Muscle layer of colon (tissue), 2 donors: Measurements from ENCODE around the gene TMEM266.

Experiments
- H3K27ac ChIP-seq: one replicate; pipeline ENCODE4 v1.7.0; 2013; ENCODE audit warnings: low read depth, mild to moderate bottlenecking, low read length, moderate library complexity
- H3K27me3 ChIP-seq, 2 donors: one replicate each; pipeline ENCODE4 v1.7.0; 2013; ENCODE audit warnings: low read length in 2 of 2, mild to moderate bottlenecking in 2 of 2; ENCODE audit not compliant: insufficient read depth in 2 of 2, control insufficient read depth in 1 of 2
- H3K36me3 ChIP-seq: one replicate; pipeline ENCODE4 v1.7.0; 2013; ENCODE audit warnings: mild to moderate bottlenecking, low read length; ENCODE audit not compliant: insufficient read depth
- H3K4me1 ChIP-seq: one replicate; pipeline ENCODE4 v1.7.0; 2013; ENCODE audit warnings: mild to moderate bottlenecking, low read length; ENCODE audit not compliant: insufficient read depth
- H3K4me3 ChIP-seq, 2 donors: one replicate each; pipeline ENCODE4 v1.7.0; 2013; ENCODE audit warnings: low read length in 2 of 2, low read depth in 1 of 2, mild to moderate bottlenecking in 1 of 2, moderate library complexity in 1 of 2
- H3K9ac ChIP-seq: one replicate; pipeline ENCODE4 v1.7.0; 2013; ENCODE audit warnings: low read length
- H3K9me3 ChIP-seq: one replicate; pipeline ENCODE4 v1.7.0; 2013; ENCODE audit warnings: mild to moderate bottlenecking, low read length
- donor health status: abdominal sarcoma.
- donor health status: Adenocarcinoma of cecum.

TMEM266 gene

DNA sequence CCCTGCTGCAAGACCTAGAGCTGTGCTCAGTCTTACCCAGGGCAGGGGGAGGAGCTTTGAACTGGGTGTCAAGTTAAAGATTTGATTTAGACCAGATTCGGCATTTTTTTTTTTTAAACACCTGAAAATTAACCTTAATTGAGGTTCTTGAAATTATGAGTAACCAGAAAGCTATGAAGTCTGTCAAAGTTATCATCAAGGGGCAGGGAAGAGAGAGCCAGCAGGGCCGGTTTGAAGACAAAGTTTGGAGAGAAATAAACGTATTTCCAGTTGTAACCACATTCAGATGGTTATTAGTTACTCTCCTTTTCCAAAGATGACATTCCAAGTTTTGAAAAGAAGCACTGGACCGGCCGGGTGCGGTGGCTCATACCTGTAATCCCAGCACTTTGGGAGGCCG is 12.0 kb downstream of the TMEM266 start:
- no peaks in the 10 kb centered on the region for H3K36me3 ChIP-seq
- no peak overlapping the region for H3K4me3 ChIP-seq
- no peaks in the 10 kb centered on the region for H3K9me3 ChIP-seq
- H3K9ac ChIP-seq = no peak overlapping the region
- no peaks in the 10 kb centered on the region for H3K4me1 ChIP-seq
- no peak overlapping the region for H3K27ac ChIP-seq
- H3K27me3 ChIP-seq = no peaks in the 10 kb centered on the region

- Histone ChIP-seq H3K4me1 (no peaks in the 10 kb centered on the region), H3K27me3 (no peaks in the 10 kb centered on the region), H3K9me3 (no peaks in the 10 kb centered on the region), H3K9ac (no peak overlapping the region), H3K27ac (no peak overlapping the region), H3K36me3 (no peaks in the 10 kb centered on the region), H3K4me3 (no peak overlapping the region)
Measured at GRCh38 chr15:76073554-76073953, 13.8 kb downstream of the TMEM266 start.

DNA sequence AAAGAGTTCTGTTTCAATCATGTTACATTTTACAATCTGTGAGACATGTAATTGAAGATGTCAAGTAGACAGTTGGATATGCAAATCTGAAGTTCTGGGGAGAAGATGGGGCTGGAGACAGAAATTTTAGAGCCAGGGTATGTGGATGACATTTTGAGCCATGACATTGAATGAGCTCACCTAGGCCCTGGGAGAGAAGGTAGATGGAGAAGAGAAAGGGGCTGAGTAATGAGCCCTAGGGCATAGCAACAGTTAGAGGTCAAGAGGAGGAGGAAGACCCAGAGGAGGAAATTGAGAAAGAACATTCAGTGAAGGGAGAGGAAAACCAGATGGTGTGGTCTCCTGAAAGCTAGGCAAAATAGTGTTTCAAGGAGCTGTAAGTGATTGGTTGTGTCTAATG is 15.3 kb downstream of the TMEM266 start:
- no peak overlapping the region for H3K4me3 ChIP-seq
- no peaks in the 10 kb centered on the region for H3K36me3 ChIP-seq

DNA sequence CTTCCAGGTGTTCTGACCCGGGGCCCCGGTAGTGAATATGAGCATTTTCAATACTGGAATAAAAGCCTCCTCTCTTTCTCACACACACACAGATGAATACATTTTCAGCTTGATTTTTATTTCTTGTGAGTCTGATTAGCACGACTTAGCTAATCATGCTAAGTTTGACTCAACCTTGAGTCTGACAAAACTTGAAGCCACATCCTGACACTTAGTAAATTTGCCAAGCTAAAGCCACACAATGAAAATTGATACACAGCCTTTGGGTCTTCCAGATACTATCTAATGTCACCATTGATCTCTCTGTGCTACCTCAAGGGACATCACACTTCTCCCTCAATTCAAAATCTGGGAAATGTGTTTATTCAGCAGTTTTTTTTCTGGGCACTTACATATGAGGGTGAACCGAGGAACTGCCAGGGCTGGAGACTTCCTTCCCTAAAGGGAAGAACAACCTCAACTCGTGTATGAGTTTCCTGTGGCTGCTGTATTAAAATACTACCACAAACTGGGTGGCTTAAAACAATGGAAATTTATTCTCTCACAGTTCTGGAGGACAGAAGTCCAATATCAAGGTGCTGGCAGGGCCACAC is 18.6 kb downstream of the TMEM266 start:
- no peaks in the 10 kb centered on the region for H3K27me3 ChIP-seq
- H3K27ac ChIP-seq = no peak overlapping the region
- no peak overlapping the region for H3K9ac ChIP-seq
- no peak overlapping the region for H3K4me3 ChIP-seq
- no peaks in the 10 kb centered on the region for H3K4me1 ChIP-seq
- H3K36me3 ChIP-seq = no peaks in the 10 kb centered on the region
- no peaks in the 10 kb centered on the region for H3K9me3 ChIP-seq

More for the DNA sequence above, 15.3 kb downstream of the TMEM266 start:
- H3K27me3 ChIP-seq = no peaks in the 10 kb centered on the region
- no peaks in the 10 kb centered on the region for H3K4me1 ChIP-seq
- H3K9me3 ChIP-seq = no peaks in the 10 kb centered on the region
- H3K9ac ChIP-seq = no peak overlapping the region
- H3K27ac ChIP-seq = no peak overlapping the region

DNA sequence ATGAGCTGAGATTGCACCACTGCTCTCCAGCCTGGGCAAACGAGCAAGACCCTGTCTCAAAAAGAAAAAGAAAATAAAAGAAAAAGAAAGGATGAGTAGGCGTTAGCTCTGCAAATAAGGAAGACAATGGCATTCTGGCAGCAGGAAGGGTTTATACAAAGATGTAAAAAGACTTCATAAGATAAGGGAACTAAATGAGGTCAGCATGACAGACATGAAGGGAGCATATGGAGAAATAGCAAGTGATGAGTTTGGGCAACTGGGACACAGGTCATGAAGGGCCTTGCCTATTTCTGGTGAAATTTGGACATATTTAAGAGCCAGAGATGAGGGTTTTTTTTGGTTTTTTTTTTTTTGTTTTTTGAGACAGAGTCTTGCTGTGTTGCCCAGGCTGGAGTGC is 24.5 kb downstream of the TMEM266 start:
- Histone ChIP-seq H3K9me3 (no peaks in the 10 kb centered on the region), H3K27ac (no peak overlapping the region), H3K27me3 (no peaks in the 10 kb centered on the region), H3K9ac (no peak overlapping the region), H3K36me3 (no peaks in the 10 kb centered on the region), H3K4me3 (no peak overlapping the region), H3K4me1 (no peaks in the 10 kb centered on the region)

GRCh38 chr15:76098685-76099084 is 38.9 kb downstream of the TMEM266 start:
- no peaks in the 10 kb centered on the region for H3K27me3 ChIP-seq
- no peaks in the 10 kb centered on the region for H3K36me3 ChIP-seq
- H3K9me3 ChIP-seq = no peaks in the 10 kb centered on the region
- no peak overlapping the region for H3K4me3 ChIP-seq
- no peak overlapping the region for H3K9ac ChIP-seq
- H3K27ac ChIP-seq = no peak overlapping the region
- no peaks in the 10 kb centered on the region for H3K4me1 ChIP-seq

DNA sequence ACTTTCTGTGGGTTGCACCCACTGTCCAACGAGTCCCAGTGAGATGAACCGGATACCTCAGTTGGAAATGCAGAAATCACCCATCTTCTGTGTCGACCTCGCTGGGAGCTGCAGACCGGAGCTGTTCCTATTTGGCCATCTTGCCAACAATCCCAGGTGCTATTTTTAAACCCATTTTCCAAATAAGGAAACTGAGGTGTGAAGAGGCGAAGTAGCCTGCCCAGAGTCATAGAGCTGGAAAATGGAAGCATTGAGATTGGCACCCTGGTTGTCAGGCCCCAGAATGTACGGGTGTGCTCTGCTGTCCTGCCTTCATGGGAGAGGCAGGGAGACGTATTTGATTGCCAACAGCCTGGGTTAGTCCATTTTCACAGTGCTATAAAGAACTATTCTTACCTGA is 39.6 kb downstream of the TMEM266 start:
- Histone ChIP-seq H3K9ac (no peak overlapping the region), H3K4me1 (no peaks in the 10 kb centered on the region), H3K36me3 (no peaks in the 10 kb centered on the region), H3K9me3 (no peaks in the 10 kb centered on the region), H3K27ac (no peak overlapping the region), H3K27me3 (no peaks in the 10 kb centered on the region), H3K4me3 (no peak overlapping the region)

GRCh38 chr15:76100361-76100760 is 40.6 kb downstream of the TMEM266 start:
- H3K4me3 ChIP-seq = no peak overlapping the region
- no peaks in the 10 kb centered on the region for H3K9me3 ChIP-seq
- no peaks in the 10 kb centered on the region for H3K36me3 ChIP-seq
- H3K4me1 ChIP-seq = no peaks in the 10 kb centered on the region
- no peak overlapping the region for H3K9ac ChIP-seq
- H3K27me3 ChIP-seq = no peaks in the 10 kb centered on the region
- H3K27ac ChIP-seq = no peak overlapping the region

DNA sequence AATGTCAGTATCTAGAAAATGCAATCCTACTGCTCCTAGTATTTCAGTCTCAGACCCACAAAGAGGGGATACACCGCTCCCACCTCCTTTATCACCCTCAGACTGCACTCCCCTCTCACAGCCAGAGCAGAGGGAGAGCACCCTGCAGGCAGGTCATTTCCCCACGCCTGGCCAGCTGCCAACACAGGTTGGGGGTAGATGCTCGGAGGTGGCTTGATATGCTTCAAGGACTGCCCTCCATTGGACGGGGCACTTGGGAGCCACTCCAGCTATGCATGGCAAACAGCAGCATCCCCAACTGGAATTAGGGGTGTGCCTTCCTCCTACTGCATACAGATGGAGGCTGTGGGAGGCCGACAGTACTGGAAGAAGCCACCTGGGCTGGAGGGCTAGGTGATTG is 41.9 kb downstream of the TMEM266 start:
- no peaks in the 10 kb centered on the region for H3K4me1 ChIP-seq
- H3K27ac ChIP-seq = no peak overlapping the region
- no peaks in the 10 kb centered on the region for H3K27me3 ChIP-seq
- no peak overlapping the region for H3K9ac ChIP-seq
- no peaks in the 10 kb centered on the region for H3K9me3 ChIP-seq
- no peak overlapping the region for H3K4me3 ChIP-seq
- no peaks in the 10 kb centered on the region for H3K36me3 ChIP-seq

DNA sequence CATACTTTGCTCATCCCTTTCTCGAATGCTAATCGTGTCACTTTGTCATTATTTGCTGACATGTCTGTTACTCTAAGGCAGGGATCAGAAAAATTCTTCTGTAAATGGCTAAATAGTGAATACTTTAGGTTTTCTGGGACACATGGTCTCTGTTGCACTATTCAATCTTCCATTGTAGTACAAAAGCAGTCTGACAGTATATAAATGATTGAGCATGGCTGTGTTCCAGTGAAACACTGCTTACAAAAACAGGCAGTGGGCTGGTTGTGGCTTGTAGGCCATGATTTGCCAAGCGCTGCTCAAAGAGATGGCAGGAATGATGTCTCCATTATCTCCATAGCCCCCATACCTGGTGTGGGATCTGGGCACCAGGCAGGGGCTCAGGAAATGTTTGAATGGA is 45.6 kb downstream of the TMEM266 start:
- Histone ChIP-seq H3K9me3 (no peaks in the 10 kb centered on the region), H3K27ac (no peak overlapping the region), H3K27me3 (no peaks in the 10 kb centered on the region), H3K36me3 (no peaks in the 10 kb centered on the region), H3K4me3 (no peak overlapping the region), H3K4me1 (no peaks in the 10 kb centered on the region), H3K9ac (no peak overlapping the region)

DNA sequence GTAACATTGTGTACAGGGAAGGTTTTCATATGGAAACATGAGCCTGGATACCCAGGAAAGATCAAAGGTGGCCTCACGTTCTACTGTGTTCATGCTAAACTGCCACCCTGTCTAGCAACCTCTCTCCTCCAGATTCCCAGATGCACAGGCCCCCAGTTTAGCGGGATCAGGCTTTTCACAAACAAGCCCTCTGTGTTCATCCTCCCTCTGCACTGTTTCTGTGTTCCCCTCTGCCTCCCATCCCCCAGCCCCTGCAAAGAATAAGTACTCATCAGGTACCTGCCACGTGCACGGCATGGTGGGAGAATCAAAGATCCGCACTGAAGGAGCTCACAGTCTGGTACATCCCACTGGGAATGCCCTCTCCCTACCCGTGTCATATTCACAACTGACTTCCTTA is 46.1 kb downstream of the TMEM266 start:
- Histone ChIP-seq H3K4me1 (no peaks in the 10 kb centered on the region), H3K4me3 (no peak overlapping the region), H3K27ac (no peak overlapping the region), H3K27me3 (no peaks in the 10 kb centered on the region), H3K9ac (no peak overlapping the region), H3K36me3 (no peaks in the 10 kb centered on the region), H3K9me3 (no peaks in the 10 kb centered on the region)

DNA sequence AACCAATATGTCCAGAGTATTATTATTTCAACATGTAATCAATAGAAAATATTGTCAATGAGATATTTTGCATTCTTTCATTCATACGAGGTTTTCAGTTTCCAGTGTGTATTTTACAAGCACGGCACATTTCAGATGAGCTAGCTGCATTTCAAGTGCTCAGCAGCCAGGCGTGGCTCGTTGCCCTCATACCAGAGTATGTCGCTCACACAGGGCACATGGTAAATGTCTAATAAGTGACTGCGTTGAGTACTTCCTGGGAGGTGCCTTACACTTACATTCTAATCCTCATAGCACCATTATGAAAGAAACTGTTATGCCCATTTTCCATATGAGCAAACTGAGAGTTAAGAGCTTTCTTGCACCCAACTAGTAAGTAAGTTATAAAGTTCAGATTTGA is 47.4 kb downstream of the TMEM266 start:
- H3K9me3 ChIP-seq = no peaks in the 10 kb centered on the region
- no peak overlapping the region for H3K4me3 ChIP-seq
- no peaks in the 10 kb centered on the region for H3K36me3 ChIP-seq
- H3K9ac ChIP-seq = no peak overlapping the region
- no peaks in the 10 kb centered on the region for H3K4me1 ChIP-seq
- no peaks in the 10 kb centered on the region for H3K27me3 ChIP-seq
- no peak overlapping the region for H3K27ac ChIP-seq
